Peyer's patch (tissue), 4 donors: ENCODE data around the gene SLC28A1. TPM values are rescaled to one million over a fixed set of nuclear protein-coding genes. Genes with fewer than 3 reads are reported as not detected.

Experiments used
- DNase-seq, 3 donors: peaks; one replicate each; pipeline ENCODE4 v3.0.0-alpha.2; 2017 to 2019
- H3K27ac ChIP-seq, 4 donors: fragments of 200-600 bp; sonication (generic); one replicate each; pipeline ENCODE4 v1.5.1; 2016 to 2019
- H3K27me3 ChIP-seq, 2 donors: fragments of 200-600 bp; sonication (generic); one replicate each; pipeline ENCODE4 v1.5.1; 2019
- H3K36me3 ChIP-seq, 3 donors: fragments of 200-600 bp; sonication (generic); one replicate each; pipeline ENCODE4 v1.5.1; 2016 to 2019
- H3K4me1 ChIP-seq, 4 donors: fragments of 200-600 bp; sonication (generic); one replicate each; pipeline ENCODE4 v1.5.1; 2016 to 2019
- H3K4me3 ChIP-seq, 4 donors: fragments of 200-600 bp; sonication (generic); 1 replicate in 3 of 4; 2 replicates in 1 of 4; pipeline ENCODE4 v1.5.1; 2016 to 2019; ENCODE audit warnings: mild to moderate bottlenecking in 1 of 4
- H3K9me3 ChIP-seq, 4 donors: fragments of 200-600 bp; sonication (generic); one replicate each; pipeline ENCODE4 v1.5.1; 2016 to 2019; ENCODE audit warnings: mild to moderate bottlenecking in 1 of 4
- POLR2A ChIP-seq, 2 donors: fragments of 450-650 bp; IDR thresholded peaks; one replicate each; pipeline ENCODE4 v1.5.1; 2017; ENCODE audit warnings: antibody characterized with exemption in 2 of 2, mild to moderate bottlenecking in 2 of 2, moderate library complexity in 2 of 2
- total RNA-seq, 4 donors: library from RNA; depleted of rRNA; stranded (reverse); fragments of >200 nt; gene quantifications; one replicate each; pipeline ENCODE4 v1.1.0, GENCODE V29; 2016
- TF ChIP-seq, protein P1 (sequence below), 6 experiments: fragments of 450-650 bp in 4 of 6; fragments of 200-600 bp in 2 of 6; sonication (generic) in 1 of 6; IDR thresholded peaks; one replicate each; pipeline ENCODE4 v1.5.1; 2017 to 2019; ENCODE audit warnings: antibody characterized with exemption in 6 of 6, mild to moderate bottlenecking in 3 of 6, moderate library complexity in 1 of 6

SLC28A1 gene
- total RNA-seq, 4 donors from 2014 or later, result 4.1 to 111 (median 64.3) TPM

DNA sequence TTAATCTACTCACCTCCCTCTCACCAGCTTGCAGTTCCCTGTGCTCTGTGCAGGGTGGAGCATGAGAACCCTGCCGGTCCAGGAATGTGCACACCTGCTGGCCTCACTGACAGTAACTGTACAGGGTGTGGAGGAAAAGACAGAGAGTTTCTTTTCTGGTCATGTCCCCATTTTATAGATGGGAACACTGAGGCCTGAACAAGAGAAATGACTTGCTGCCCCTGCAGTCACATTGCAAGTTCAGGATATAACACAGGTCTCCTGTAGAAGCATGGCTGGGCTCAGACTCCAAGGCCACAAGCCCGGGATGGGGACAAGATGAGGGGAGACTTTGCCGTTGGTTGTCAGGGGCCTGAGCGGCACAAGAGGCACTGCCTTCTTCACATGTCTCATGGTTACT is 23.3 kb downstream of the SLC28A1 start:
- DNase-seq, result no peak
- Histone ChIP-seq H3K4me3 (no peak overlapping the region), H3K27me3 (no peaks in the 10 kb centered on the region), H3K27ac (no peak overlapping the region), H3K36me3 (peaks cover 0 to 6% (median 0%) of the 10 kb centered on the region in 3 donors), H3K4me1 (peaks cover 0 to 20% (median 0%) of the 10 kb centered on the region in 4 donors), H3K9me3 (no peaks in the 10 kb centered on the region)
- TF ChIP-seq POLR2A (IDR thresholded peaks at IDR 0.05), result no peak
- TF ChIP-seq, protein P1, sequence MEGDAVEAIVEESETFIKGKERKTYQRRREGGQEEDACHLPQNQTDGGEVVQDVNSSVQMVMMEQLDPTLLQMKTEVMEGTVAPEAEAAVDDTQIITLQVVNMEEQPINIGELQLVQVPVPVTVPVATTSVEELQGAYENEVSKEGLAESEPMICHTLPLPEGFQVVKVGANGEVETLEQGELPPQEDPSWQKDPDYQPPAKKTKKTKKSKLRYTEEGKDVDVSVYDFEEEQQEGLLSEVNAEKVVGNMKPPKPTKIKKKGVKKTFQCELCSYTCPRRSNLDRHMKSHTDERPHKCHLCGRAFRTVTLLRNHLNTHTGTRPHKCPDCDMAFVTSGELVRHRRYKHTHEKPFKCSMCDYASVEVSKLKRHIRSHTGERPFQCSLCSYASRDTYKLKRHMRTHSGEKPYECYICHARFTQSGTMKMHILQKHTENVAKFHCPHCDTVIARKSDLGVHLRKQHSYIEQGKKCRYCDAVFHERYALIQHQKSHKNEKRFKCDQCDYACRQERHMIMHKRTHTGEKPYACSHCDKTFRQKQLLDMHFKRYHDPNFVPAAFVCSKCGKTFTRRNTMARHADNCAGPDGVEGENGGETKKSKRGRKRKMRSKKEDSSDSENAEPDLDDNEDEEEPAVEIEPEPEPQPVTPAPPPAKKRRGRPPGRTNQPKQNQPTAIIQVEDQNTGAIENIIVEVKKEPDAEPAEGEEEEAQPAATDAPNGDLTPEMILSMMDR (IDR thresholded peaks at IDR 0.05), result no peak

DNA sequence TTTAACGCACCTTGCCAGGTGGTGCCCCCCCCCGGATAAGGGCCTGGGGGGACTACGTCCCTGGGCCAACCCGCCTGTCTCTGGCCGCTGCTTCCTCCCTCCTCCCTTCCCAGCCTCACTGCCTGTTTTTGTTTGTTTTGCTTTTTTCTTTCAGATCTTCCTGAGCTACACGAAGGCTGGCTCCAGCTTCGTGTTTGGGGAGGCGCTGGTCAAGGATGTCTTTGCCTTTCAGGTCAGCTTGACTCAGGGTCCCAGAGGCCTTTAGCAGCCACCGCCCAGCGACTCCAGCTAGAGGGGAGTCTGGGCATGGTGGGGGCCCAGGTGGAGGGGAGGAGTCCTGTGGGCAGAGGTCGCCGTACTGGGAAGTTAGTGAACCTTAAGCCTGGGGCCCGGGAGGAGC is 24.1 kb downstream of the SLC28A1 start:
- TF ChIP-seq POLR2A (IDR thresholded peaks at IDR 0.05), result no peak
- TF ChIP-seq, protein P1 (IDR thresholded peaks at IDR 0.05), result no peak
- Histone ChIP-seq H3K4me3 (no peak overlapping the region), H3K36me3 (peaks cover 0 to 6% (median 0%) of the 10 kb centered on the region in 3 donors), H3K4me1 (peaks cover 0 to 20% (median 0%) of the 10 kb centered on the region in 4 donors), H3K27me3 (no peaks in the 10 kb centered on the region), H3K27ac (no peak overlapping the region), H3K9me3 (no peaks in the 10 kb centered on the region)
- no peak for DNase-seq

DNA sequence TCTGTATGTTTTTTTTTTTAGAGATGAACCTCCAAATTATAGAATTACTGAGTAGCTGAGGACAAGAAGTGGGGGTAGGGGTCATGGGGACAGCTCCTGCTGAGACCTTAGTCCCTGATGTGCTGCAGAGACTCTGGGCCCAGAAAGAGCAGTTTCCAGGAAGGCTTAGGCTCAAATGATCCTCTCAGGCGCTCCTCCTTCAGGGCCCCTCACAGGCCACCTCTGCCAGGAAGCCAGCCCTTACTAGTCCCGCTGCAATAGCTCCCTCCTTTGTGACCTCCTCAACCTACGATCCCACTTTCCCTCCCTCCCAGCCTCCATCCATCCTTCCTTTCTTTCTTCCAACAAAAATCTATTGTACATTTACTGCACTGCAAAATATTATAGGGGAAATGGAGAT is 24.6 kb downstream of the SLC28A1 start:
- H3K36me3 ChIP-seq, result peaks cover 0 to 6% (median 0%) of the 10 kb centered on the region in 3 donors
- TF ChIP-seq POLR2A (IDR thresholded peaks at IDR 0.05), result no peak
- TF ChIP-seq, protein P1 (IDR thresholded peaks at IDR 0.05), result no peak
- H3K9me3 ChIP-seq, result no peaks in the 10 kb centered on the region
- no peak overlapping the region for H3K4me3 ChIP-seq
- peaks cover 0 to 20% (median 0%) of the 10 kb centered on the region in 4 donors for H3K4me1 ChIP-seq
- H3K27ac ChIP-seq, result no peak overlapping the region
- H3K27me3 ChIP-seq, result no peaks in the 10 kb centered on the region
- DNase-seq, result no peak

DNA sequence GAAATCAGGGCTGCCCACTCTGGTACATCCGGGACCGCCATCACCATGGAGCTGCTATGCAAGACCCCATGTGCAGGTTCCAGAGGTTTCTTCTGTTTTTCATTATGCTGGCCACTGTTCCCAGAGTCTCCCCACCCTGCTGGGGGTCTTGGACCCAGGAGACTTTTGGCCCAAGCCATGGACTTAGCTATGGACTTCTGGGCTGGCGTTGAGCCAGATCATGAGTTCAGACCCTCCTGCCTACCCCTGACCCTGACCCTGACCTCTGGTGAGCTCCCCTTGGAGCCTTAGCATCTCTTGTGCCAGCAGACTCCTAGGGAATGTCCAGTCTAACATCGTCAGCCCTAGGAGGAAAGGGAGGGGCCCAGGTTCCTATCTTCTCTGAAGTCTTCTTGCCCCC is 25.3 kb downstream of the SLC28A1 start:
- DNase-seq, result no peak
- Histone ChIP-seq H3K36me3 (peaks cover 0 to 6% (median 0%) of the 10 kb centered on the region in 3 donors), H3K9me3 (no peaks in the 10 kb centered on the region), H3K27me3 (no peaks in the 10 kb centered on the region), H3K4me3 (no peak overlapping the region), H3K4me1 (peaks cover 0 to 25% (median 0%) of the 10 kb centered on the region in 4 donors), H3K27ac (no peak overlapping the region)
- no peak for TF ChIP-seq POLR2A (IDR thresholded peaks at IDR 0.05)
- TF ChIP-seq, protein P1 (IDR thresholded peaks at IDR 0.05), result no peak

DNA sequence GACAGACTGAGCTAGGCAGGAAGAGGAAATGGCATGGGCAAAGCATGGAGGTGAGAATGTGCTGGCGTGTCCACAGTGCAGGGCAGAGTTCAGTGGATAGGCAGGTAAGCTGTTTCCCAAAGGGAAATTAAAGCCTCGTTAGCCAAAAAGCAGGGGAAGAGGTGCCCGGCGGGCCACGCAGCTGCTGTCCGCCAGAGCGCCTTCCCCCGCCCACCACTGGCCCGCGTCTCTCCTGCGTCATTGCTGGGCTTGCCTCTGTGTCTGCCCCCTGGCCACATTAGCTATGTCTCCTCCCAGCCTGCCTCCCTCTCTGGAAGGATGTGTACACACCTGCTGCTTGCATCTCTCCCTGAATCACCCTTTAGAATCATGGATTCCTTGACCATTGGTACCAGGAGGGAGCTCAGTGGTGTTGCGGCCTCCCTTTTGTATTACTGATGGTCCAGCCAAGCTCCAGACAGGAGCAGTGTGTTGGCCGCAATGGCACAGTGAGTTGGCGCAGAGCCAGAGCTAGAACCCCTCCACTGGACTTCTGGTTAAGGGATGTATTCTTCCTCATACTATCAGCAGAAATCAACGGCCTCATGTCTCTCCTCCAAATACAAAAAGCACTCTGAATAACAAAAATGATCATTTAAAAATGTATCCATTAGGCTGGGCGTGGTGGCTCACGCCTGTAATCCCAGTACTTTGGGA is 26.6 kb downstream of the SLC28A1 start:
- no peak for DNase-seq
- H3K4me3 ChIP-seq, result no peak overlapping the region
- peaks cover 0 to 6% (median 0%) of the 10 kb centered on the region in 3 donors for H3K36me3 ChIP-seq
- no peaks in the 10 kb centered on the region for H3K9me3 ChIP-seq
- H3K27me3 ChIP-seq, result no peaks in the 10 kb centered on the region
- TF ChIP-seq, protein P1 (IDR thresholded peaks at IDR 0.05), result no peak
- no peak for TF ChIP-seq POLR2A (IDR thresholded peaks at IDR 0.05)
- H3K4me1 ChIP-seq, result peaks cover 0 to 32% (median 0%) of the 10 kb centered on the region in 4 donors
- peak overlapping the region in 2 of 4 donors; percentile 69 to 80 for H3K27ac ChIP-seq
